ENCODE data around the gene BCAS2.
"Not testable (repeated sequence)": the region's sequence is repeated elsewhere in the genome, so short reads cannot be mapped to it uniquely, and the experiment has no call there.

The BCAS2 gene

GRCh38 chr1:114581335-114582287 lies at the start of gene BCAS2:
Gene BCAS2 (minus strand): TSS chr1:114581615. CDS start chr1:114581591, 24 bp downstream.
- DNase-seq, result peak; percentile 99

GRCh38 chr1:114627107-114627506 lies 45.7 kb upstream of the BCAS2 start:
- DNase-seq, result no peak

GRCh38 chr1:114623364-114623763 lies 41.9 kb upstream of the BCAS2 start:
- DNase-seq, result no peak

GRCh38 chr1:114620419-114620818 lies 39.0 kb upstream of the BCAS2 start:
- DNase-seq, result no peak

- DNase-seq, result no peak
Measured at GRCh38 chr1:114618606-114619005, 37.2 kb upstream of the BCAS2 start.

- no peak for DNase-seq
Measured at GRCh38 chr1:114610546-114611245, 29.3 kb upstream of the BCAS2 start.

GRCh38 chr1:114609826-114610225 lies 28.4 kb upstream of the BCAS2 start:
- DNase-seq, result no peak

- DNase-seq, result no peak
Measured at GRCh38 chr1:114609026-114609425, 27.6 kb upstream of the BCAS2 start.

- DNase-seq, result no peak
Measured at GRCh38 chr1:114607223-114607622, 25.8 kb upstream of the BCAS2 start.

- no peak for DNase-seq
Measured at GRCh38 chr1:114597949-114598348, 16.5 kb upstream of the BCAS2 start.

- DNase-seq, result no peak
Measured at GRCh38 chr1:114595602-114596001, 14.2 kb upstream of the BCAS2 start.

- DNase-seq, result no peak
Measured at GRCh38 chr1:114594046-114594445, 12.6 kb upstream of the BCAS2 start.

- DNase-seq, result no peak
Measured at GRCh38 chr1:114589122-114589521, 7.7 kb upstream of the BCAS2 start.

- no peak for DNase-seq
Measured at GRCh38 chr1:114588196-114588689, 6.8 kb upstream of the BCAS2 start.

GRCh38 chr1:114587203-114587991 lies 6.0 kb upstream of the BCAS2 start:
- DNase-seq, result no peak

GRCh38 chr1:114586513-114587047 lies 5.2 kb upstream of the BCAS2 start:
- DNase-seq, result no peak

GRCh38 chr1:114585231-114585630 lies 3.8 kb upstream of the BCAS2 start:
- peak; percentile 45 for DNase-seq

- no peak for DNase-seq
Measured at GRCh38 chr1:114574365-114574764, 7.0 kb downstream of the BCAS2 start.

- DNase-seq, result no peak
Measured at GRCh38 chr1:114564141-114564540, 17.3 kb downstream of the BCAS2 start.

- DNase-seq, result not testable (repeated sequence)
Measured at GRCh38 chr1:114562978-114563510, 18.4 kb downstream of the BCAS2 start.

- DNase-seq, result no peak
Measured at GRCh38 chr1:114561333-114561732, 20.1 kb downstream of the BCAS2 start.

- DNase-seq, result no peak
Measured at GRCh38 chr1:114559356-114559755, 22.1 kb downstream of the BCAS2 start.
